Measurements from ENCODE around the gene EPM2AIP1.

- no peak for TF ChIP-seq CTCF (IDR thresholded peaks at IDR 0.05)
- no peak for TF ChIP-seq EZH2 (IDR thresholded peaks at IDR 0.05)
- no peak for TF ChIP-seq EZH2phosphoT487 (IDR thresholded peaks at IDR 0.05)
Measured at GRCh38 chr3:36993326-36994283, 674 bp upstream of the EPM2AIP1 start, which contains the start of gene MLH1.
